NCI-H146 treated with DMSO at 0.1 percent for 48 hours (cell line): Measurements from ENCODE around the gene PHF14.

ENCODE experiments used
- DNase-seq: peaks from one replicate; lab custom pipeline; 2025; ENCODE audit not compliant: unreplicated experiment; lab: John Stamatoyannopoulos, UW

The PHF14 gene

DNA sequence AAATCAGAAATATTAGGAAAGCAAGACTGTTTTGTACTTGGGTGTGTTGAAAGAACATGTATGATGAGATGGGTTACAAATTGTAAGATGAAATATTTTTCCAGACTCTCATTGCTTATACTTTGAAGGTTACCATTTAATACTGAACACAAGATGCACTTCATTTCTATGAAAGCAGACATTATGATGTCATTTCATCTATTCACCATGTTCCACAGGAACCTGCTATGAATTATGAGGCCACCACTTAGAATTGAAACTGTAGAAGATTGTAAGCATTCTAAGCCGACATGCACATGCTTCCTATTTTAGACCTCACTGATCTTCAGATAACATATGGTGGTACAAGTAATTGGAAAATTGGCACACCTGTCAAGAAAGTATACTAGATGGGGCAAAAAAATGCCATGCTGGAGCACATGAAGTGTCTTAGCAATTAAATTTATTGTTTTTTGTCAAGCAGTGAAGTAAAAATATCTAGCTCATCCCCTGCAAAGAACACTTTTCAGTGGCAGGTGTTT is 195.0 kb downstream of the PHF14 start:
- no peak for DNase-seq

DNA sequence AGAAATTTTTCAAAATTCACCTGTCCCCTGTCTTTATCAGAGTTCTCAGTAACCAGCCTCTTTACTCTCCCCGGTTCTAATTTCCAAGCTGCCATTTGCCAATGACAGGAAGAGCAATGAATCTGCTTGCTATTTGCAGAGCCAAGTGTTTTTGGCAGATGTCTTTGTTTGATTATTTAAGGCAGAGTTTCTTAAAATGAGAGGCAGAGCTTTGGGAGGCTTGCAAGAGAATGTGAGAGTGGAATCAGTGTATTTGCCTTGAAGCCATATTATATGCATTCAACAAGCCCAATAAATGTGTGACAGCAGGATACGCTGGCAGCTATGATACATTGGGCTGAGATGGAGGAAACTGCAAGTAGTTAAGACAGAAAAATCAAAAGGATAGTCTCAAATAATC is 196.5 kb downstream of the PHF14 start:
- DNase-seq = no peak

DNA sequence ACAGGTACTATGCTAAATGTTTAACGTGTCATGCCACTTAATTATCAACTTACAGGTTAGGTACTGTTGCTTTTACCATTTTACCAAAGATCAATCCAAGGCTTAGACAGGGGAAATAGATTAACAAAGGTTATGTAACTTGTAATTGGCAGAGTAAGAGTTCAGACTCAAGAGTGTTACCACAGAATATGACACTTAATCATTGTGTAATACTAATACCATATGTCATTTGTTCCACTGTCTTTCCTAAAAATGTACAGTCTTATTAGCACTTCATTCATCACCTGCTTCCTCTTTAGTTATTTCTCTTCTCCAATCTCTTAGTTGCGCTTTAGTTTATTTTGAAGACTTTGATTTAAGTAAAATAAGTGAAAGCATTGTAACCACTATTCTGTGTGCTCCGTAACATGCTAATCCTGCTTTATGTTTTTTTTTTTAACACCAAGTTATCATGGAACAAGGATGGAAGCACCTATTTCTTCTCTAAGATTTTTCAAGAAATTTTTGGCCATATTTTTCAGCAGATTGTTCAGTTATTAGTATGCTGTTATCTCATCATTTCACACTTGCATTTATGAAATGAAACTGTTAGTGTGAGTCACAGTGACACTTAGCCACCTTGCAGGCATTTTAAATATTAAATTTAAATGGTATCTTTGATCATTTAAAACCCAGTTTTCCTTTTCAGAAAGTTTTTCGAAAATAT is 197.3 kb downstream of the PHF14 start:
- no peak for DNase-seq

DNA sequence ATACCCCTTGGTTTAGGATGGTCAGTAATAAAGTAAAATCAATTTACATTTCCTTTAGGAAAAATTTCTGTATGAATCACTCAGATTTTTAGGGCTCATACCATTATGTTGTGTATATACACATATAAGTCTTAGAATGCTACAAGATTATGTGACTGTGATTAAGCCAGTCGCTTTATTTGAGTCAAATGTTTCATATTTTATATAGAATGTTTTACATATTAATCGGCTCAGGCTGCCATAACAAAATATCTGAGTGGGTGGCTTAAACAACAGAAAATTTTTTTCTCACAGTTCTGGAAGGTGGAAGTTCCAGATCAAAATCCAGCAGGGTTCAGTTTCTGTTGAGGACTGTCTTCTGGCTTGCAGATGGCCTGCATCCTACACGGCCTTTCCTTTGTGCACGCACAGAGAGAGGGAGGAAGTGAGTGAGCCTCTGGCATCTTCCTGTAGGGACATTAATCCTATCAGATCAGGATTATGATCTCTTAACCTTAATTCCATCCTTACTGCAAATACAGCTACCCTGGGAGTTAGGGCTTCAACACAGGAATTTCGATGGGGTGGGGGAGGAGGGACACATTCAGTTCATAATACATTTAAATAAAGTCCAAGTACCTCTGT is 198.0 kb downstream of the PHF14 start:
- no peak for DNase-seq

DNA sequence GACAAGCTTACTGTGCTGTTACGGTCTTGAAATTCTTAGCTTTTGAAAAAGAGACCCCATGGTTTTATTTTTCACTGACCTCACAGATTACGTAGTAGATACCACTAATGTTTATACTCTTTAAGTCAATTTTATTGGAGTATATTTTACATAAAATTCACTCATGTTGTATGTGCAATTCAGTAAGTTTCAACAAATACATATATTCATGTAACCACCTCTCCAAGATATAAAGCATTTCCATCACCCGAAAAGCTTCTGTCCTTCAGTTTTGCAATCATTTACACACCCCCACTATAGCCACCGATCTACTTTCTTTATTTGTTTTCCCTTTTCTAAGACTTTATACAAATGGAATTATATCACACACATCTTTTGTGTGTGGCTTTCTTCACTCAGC is 199.2 kb downstream of the PHF14 start:
- no peak for DNase-seq

DNA sequence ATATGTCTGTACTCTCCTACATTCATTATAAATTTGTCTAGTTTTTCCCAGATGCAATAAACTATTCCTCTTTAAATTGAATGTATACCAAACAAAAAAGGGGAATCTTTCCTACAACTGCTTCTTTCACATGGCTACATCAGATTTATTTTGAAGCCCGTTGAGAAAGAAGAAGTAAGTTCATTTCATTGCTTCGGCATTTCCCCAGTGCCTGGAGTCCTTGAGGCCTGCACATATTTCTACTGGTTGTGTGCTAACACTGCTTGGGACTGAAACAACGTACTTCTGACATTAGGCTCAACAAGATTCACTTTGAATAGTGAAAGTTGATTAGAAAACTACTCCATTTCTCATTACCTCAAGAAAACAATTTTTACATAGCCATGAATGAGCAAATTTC is 201.7 kb downstream of the PHF14 start:
- no peak for DNase-seq

DNA sequence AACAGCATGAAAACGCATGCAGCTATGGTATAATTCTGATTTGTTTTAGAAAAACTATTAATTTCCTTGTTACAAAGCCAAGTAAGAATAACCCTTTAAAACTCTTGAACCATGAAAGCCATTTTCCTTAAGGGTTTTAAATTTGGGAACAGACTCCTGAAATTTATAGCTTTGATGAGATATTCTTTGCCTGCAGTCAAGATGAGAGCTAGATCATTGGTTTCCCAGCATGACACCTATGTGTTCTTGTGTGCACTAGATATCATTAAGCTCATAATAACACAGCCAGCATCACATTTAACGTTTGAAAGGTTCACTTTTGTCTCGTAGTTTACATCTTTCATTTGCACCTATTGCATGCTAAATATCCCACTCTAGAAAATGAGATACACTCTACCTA is 202.2 kb downstream of the PHF14 start:
- peak; percentile 74 for DNase-seq

DNA sequence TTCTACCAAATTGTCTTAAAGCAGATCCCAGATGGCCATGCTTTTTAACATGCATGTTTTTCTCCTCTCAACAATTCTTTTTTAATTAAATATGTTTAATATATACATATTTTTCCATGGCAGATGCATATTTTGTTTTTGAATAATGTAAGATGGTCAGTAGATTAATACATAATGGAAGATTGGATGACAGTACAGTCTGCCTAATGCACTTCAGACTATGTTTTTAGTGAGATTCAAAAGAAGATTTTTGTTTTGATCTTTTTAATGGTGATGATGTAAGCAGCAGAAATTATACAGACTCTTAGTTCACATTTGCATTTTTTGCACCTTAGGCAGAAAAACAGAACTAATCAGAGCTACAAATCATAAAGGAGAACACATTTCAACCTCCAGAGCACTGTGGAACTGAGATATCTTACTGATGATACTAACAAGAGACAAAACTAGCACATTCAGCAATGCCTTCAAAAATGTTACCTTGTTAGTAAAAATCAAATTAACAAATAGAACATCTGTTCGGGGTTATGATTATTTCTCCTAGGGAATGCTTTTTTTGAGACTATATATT is 203.4 kb downstream of the PHF14 start:
- no peak for DNase-seq

DNA sequence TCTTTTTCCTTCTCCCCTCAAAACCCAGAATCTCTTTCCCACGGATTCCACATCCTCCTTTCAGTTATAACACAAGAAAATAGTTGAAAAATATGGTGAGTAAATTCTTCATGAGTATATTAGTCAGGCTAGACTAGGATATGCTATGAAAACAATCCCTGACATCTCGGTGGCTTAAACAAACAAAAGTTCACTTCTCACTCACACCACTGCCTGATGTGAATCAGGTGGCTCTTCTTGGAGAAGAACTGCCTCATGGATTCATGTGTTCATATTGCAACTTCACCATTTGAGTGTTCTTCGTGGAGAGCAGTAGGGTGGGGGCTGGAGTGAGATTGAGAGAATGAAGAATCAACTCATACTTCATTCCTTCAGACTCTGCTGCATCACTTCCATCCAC is 204.1 kb downstream of the PHF14 start:
- DNase-seq = no peak

DNA sequence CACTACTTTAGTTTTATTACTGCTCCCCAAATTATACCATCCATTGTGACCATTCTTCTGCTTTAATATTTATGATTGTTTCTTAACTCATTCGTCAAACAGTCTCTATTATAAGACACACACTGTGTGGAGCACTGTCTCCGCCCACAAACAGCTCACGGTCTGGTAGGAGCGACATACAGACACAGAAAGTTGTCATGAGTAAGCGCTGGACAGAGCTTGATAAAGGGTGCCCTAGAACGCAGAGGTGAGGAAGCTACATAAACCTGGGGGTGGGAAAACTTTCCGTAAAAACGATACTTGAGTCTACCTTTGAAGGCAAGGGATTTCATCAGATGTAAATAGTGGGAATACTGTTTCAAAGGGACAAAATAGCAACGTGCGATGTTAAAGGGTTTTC is 207.9 kb downstream of the PHF14 start:
- DNase-seq = no peak

DNA sequence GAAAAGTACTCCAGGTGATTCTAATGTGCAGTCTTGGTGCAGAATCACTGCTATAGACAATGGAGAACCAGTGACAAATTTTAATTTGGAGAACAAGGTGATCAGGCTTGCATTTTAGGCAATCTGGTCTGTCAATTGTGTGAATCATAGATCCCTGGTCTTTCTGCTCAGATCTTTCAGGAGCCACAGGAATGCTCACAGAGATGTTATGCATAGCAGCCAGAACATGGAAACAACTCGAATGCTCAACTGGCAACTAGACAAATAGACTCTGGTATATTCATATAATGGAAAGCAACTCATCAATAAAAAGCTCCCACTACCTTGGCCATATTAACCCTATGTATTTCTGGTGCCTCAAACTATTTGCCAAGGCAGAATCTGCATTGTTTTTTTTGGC is 209.1 kb downstream of the PHF14 start:
- DNase-seq = no peak

DNA sequence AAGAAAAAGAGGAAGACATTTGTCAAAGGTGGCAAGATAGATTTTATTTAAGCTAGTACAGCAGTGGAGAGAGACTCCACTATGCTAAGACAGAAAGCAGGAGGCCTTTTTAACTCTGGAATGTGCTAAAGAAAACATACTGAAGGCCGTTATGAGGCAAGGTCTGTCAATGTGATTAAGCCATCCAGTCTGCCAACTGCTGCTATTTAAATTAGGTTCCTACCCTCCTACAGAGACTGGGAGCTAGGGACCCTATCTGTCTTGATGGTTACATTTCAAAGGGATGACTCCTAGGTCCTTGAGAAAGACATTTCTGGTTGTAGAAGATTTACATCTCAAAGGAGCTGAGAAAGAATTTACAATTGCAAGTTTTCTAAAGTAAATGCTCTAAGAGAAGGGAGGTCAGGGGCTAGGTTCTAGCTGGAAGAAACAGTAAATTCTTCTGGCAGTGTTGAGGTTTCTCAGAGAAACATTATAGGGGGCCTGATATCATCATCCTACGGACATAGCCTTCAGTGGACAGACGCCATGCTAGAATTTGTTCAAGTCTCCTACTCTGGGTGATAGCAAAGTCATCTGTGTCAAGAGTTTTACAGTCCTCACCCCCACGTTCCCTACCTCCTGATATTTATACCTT is 211.6 kb downstream of the PHF14 start:
- no peak for DNase-seq

DNA sequence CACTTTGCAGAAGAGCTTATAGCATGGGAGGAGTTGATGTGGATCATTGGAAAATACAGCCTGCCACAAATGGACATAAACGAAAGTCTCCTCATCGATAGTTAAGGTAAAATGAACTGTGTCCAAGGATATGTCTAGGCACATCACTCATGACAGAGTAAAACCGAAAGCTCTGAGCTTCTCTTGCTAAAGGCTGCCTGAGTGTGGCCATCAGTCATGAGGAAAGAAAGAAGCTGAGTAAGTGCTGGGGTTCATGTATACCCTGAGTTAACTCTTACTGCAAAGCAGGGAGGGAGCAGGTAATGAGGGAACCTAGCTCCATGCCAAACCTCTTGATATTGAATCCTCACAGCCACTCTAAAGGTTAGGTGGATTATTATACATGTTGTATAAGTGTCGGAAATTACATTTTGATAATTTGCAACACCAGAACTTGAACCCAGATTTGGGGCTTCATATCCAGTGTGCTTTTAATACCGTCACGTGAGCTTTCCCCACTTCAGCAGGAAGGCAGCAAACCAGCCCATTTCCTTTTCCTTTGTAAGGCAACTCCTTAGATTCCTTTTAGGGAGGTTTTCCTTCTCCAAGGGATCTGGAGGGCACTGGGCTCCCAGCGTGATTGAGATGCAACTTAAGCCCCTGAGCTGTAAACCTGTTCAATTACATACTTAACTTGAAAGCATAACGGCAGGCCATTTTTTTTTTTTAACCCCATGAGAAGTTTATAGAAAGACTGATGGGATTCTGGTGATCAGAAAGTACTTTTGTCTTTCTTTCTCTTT is 215.0 kb downstream of the PHF14 start:
- no peak for DNase-seq

DNA sequence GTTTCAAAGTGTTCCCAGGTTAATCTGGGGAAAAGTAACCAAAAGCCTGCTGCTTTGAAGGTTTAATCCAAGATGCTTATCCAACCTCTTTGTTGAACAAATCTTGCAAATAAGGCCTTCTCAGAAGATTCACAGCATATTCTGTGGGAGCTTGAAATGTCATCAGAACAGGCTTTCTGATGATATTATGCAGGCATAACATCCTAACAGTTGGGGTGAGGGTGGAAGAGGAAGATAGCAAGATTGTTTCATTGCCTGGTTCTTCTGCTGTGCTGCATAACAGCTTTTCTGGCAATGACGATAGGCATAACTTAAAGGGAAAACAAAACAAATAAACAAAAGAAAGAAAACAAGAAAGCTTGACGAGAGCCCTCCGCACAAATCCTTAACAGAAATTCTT is 217.4 kb downstream of the PHF14 start:
- no peak for DNase-seq

DNA sequence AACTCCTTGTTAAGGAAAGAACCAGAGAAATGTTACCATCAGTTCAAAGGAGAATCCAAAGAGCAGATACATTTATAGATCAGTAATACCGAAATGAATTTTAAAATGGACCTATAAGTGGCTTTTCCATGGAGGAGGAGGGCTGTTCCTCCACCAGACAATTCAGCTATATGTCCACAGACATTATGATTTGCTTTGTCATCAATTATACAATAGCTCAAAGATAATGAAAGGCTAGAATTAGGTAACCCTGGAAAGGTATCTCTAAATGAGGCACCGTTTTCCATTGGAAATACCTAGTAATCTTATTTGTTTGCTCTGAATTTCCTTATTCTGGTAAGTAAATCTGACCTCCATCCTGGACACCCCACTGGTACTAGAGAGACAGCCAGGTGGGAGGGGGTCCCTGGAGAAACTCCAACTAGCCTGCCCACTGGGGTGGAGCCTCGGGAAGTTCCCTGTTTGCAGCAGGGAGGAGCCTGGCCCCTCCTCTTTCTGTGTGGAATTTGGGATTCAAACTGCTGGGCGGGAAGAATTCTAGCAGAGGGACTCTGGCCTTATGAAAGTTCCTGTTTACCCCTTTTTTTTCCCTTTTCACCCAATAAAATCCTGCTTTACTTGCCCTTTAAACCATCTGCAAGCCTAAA is 218.0 kb downstream of the PHF14 start:
- no peak for DNase-seq

DNA sequence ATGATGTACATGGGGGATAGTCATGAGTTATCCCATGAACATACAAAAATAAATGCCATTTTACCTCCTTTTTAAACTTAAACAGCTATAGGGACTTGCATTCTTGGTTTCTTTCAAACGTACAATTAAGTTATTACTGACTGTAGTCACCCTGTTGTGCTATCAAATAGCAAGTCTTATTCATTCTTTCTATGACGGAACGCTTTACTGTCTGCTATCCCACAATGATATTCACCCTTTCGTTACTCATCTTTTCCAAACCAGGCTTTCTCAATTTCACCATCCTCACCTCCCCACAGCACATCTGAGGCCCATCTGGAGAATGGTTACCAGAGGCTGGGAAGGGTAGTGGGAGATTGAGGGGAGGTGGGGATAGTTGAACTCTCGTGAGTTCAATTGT is 218.8 kb downstream of the PHF14 start:
- DNase-seq = no peak

DNA sequence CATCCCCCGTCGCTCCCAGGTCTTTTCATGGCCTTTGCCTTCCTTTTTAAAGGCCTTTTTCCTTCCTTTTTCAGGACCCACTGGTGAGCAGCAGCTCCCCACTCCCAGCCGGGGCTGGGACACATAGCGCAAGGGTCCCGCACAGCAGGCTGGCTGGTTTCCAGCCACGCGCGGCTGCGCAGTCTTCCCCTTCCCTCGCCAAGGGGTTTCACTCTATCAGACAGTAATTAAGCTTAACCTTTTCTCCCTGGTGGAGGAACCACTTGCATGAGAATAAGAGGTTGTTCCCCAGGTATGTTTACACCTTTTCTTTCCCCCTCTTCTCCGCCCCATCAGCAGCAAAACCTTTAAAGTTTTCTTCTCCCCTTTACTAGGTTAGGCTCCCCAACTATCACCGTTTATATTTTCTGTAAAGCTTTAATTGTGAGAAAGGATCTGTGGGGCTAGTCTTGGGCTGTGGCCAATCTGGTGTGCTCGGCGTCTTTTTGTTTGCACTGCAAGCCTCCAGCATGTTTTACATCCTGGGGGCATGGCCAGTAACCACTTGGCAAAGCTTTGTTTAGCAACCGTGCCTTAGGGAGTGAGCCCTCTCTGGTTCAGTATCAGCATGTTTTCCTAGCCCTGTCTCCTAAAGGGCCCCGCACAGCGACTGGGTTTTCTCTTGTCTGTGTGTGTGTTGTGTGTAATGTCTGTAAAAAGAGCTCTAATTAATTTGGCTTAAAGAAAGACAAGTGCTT is 219.6 kb downstream of the PHF14 start:
- DNase-seq = peak; percentile 35

DNA sequence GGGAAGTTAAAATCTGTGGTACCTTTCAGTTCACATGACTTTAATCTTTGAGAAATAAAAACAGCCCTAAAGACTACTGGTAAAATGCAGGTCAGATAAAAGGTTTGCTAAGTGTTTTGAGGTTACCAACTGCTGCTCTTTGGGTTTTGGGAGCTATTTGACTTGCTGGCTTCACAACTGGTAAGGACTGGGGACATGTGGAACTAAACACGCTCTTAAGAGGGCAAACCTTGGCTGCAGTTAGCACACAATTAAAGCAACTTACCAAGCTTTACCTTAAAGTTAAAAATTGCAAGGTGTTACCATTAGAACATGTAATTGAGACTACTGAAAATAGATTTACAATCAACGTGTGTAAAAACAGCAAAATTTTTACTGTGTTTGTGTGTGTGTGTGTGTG is 220.2 kb downstream of the PHF14 start:
- no peak for DNase-seq

DNA sequence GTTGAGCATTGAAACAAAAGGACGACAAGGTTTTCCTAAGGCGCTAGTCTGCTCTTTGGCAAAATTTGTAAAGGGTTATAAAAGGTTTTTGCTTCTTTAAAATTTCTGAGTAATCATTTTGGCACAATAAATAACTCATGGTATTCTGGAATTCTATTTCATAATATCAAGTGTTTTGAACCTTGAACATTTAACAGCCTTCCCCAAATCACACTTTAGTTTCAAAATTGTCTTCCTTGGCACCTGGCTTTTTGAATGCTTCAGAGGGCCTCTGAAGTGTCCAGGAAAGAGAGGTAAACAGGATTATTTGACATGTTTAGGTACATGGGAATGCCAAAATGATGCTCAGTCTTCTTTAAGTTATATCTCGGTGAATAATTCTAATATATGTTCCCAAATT is 220.8 kb downstream of the PHF14 start:
- no peak for DNase-seq

DNA sequence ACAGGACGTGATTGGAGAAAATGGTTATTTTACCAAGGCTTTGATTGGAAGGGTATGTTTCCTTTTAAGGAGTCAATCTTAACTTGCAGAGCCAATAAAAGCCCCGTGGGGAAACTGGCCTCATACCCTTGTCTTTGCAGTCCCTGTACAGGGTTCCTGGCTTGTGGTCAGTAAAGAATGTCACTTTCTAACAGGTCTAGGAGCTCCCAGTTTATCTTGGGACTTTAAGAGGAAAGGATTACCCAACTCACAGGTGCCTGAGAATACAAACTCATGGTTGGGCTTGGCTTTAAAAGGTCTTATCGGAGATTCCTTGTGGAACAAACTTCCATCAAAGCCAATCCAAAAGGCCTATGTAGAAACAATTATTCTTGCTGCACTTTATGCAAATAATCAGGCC is 221.8 kb downstream of the PHF14 start:
- no peak for DNase-seq
